Measurements from ENCODE around the gene PALLD. TPM values are rescaled to one million over a fixed set of nuclear protein-coding genes. Genes with fewer than 3 reads are reported as not detected.
A peak's percentile ranks its signal among the peaks of the same experiment; 100 is the strongest.

PALLD gene
- polyA plus RNA-seq, 3 donors: 213 to 223 (median 220) TPM

- DNase-seq (ENCODE audit: low read depth in 3 of 3, low spot score in 2 of 3): no peak
These were observed 57.0 kb downstream of the PALLD start for GRCh38 chr4:168553714-168554370.

DNA sequence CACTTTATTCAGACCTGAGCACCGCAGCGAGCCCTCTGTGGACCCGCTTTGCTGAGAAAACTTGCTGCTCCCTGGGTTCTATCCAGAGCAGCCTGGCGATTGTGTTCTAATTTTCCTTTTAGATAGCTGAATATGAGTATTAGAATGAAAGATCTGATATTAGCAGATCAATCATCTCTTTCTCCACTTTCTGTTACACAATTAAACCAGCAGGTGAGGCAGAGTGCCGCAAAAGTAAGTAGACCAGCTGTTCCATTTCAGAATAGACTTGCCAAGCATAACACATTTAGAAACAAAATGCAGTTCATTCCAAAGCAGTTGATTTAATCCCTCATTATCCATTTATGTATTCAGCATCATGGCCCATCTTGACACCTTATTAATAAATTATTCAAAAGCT lies 58.6 kb downstream of the PALLD start:
- no peak for DNase-seq (ENCODE audit: low read depth in 3 of 3, low spot score in 2 of 3)

DNA sequence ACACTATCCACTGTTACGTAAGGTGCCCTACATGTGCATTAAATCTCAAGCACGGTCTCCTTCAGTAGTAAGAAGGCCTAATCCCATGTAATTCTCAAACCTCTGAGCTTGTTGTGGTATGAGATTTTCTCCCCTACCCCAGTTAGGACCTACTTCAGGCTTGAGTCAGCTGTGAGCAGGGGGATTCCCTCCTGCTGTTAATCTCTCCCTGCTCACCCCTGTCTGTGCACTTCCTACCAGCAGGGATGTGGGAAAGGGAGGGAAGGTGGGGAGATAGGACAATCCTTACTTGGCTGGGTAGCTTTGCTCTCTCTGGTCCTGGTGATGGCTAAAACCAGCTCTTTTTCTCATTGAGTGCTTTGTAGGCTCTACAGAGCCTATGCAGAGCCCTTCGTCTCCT lies 60.8 kb downstream of the PALLD start:
- no peak for DNase-seq (ENCODE audit: low read depth in 3 of 3, low spot score in 2 of 3)

- no peak for DNase-seq (ENCODE audit: low read depth in 3 of 3, low spot score in 2 of 3)
These were observed 61.7 kb downstream of the PALLD start for GRCh38 chr4:168558599-168558998.

DNA sequence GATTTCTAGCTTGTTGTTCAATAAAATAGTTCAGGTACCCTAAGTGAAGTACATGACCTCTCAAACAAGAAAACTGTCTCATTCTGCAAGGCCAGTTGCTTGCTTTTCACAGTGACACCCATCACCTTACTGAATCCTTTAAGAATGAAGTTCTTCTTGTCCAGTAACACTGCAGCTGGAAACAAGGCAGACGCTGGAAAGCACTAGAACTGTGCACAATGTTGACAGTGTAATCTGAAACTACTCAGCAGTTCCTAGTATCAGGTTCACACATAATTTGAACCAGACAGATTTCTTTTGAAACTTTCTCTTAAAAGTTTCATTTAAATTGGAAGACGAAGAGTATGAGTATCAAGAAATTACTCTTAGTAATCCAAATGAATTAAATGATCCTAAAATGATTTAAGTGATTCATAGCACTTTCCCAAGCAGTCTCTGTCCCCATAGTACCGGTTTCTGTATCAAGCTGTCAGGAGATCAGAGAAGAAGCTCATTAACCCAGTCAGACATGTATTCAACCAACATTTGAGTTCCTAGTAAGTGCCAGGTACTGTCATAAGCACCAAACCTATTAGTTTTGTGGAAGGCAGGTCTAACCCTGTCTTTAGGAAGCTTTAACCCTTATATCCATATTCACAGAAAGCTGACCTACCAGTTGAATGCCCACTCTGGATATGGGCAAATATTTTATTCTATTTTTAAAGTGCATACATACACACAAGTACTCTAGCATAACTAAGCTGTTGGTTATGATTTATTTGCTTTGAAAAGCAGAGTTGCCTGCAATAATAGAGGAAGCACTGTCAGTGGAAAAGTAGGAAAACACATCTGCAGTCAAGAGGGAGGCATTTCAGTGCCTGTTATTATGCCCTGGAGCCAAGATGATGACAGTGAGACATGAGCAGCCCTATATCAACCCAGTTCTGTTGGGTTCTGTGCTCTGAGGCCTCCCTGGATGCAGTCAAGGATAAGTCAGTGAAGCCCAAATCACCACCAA lies 63.6 kb downstream of the PALLD start:
- peak in 1 of 3 donors; percentile 21 for DNase-seq (ENCODE audit: low read depth in 3 of 3, low spot score in 2 of 3)

- no peak for DNase-seq (ENCODE audit: low read depth in 3 of 3, low spot score in 2 of 3)
These were observed 65.3 kb downstream of the PALLD start for GRCh38 chr4:168562041-168562571.

GRCh38 chr4:168564023-168564422 lies 67.2 kb downstream of the PALLD start:
- no peak for DNase-seq (ENCODE audit: low read depth in 3 of 3, low spot score in 2 of 3)

DNA sequence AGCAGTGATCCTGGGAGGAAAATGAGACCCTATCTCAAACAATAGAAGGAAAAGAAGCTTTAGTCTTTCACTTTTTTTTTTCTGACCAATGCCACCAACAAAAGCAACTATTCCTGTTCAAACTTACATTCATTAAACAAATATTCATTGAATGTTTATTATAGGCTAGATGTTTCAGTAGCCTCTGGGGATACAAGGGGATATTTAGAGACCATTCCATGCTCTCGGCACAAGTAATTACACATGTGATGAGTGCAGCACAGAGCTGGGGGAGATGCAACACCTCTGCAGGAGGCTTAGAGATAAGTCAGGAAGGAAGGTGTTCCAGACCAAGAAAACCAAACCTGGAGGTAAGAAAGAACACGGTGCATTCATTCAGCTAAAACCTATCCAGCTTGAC lies 68.3 kb downstream of the PALLD start:
- no peak for DNase-seq (ENCODE audit: low read depth in 3 of 3, low spot score in 2 of 3)

- no peak for DNase-seq (ENCODE audit: low read depth in 3 of 3, low spot score in 2 of 3)
These were observed 69.9 kb downstream of the PALLD start for GRCh38 chr4:168566726-168567125.

DNA sequence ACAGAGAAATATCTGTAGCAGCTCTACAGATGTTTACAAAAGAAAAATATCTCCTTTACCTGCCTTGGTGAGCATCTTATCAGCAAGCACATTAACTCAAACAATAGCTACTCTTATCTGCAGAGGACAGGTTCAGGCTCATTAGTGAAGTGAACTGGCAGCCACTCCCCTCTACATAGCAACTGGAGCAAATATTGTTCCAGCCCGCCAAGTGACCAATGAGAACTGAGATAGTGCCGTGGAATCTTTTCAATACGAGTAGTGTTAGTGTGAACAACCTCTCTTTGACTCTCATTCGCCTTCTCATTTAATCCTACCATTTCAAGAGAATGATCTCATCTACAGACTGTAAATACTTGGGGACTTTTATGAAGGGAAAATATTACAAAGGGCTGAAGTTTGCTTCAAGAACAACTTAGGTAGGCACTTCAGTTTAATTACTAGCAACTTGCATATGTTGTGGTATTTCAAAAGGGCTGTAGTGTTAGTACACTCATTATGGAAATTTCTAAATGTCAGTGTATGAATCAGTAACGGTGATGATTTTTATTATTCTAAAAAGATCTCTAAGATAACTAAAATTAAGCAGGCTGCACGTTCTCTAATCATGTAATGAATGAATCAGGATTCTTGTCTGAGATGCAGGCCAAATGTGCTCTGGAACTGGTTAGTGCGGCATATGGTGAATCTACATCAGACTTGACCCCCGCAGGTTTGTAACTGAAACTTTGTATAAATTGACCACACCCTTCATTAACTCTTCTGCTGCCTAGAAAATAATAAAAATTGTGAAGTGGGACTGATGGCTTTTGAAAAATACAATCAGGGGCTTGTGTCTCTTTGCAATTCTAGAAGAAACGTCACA lies 72.4 kb downstream of the PALLD start:
- DNase-seq (ENCODE audit: low read depth in 3 of 3, low spot score in 2 of 3): no peak

- no peak for DNase-seq (ENCODE audit: low read depth in 3 of 3, low spot score in 2 of 3)
These were observed 73.1 kb downstream of the PALLD start for GRCh38 chr4:168569931-168570276.

GRCh38 chr4:168570466-168570865 lies 73.6 kb downstream of the PALLD start:
- DNase-seq (ENCODE audit: low read depth in 3 of 3, low spot score in 2 of 3): no peak

DNA sequence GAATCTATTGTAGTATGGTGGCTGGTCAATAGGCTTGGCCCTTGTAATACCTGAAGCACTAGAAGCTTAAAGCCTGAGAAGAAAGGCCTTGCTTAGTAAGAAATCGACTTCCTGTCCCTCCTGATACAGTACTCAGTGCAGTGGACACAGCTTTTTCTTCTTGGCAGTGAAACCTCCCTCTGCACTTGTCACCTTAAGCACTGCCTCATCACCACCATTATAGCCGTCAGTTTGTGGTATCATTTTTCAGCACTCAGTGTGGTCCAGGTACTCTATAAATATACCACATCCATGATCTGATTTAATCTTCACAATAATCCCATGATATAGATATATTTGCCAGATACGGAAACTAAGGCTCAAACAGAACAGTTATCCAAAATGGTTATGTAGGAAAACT lies 75.2 kb downstream of the PALLD start:
- no peak for DNase-seq (ENCODE audit: low read depth in 3 of 3, low spot score in 2 of 3)

- DNase-seq (ENCODE audit: low read depth in 3 of 3, low spot score in 2 of 3): no peak
These were observed 77.0 kb downstream of the PALLD start for GRCh38 chr4:168573870-168574269.

DNA sequence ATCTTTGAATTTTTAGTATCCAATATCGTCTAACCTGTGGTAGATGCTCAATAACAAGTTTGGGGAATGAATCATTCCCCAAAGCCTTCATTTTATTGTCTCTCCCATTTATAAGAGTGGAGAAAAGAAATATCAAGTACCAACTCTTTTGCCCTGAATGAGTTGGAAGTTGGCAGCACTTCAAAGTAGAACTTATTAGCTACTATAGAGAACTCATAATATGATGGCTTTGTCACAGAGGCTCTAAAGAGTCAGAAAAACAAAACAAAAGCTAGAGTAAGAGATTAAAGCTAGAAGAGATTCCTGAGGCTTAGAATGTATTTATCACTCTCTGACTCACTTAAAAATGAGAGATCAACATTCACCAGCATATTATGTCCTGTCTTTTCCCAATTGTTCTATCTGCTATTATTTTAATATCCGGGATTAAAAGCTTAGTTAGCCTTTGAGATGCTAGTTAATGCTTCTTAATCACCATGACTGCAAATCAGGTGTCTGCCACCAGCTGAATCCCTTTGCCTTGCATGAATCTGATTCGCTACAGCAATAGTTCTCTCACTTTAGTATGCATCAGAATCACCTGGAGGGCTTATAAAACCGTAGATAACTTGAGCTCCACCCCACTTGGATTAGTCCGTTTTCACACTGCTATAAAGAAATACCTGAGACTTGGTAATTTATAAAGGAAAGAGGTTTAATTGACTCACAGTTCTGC lies 77.9 kb downstream of the PALLD start:
- no peak for DNase-seq (ENCODE audit: low read depth in 3 of 3, low spot score in 2 of 3)

DNA sequence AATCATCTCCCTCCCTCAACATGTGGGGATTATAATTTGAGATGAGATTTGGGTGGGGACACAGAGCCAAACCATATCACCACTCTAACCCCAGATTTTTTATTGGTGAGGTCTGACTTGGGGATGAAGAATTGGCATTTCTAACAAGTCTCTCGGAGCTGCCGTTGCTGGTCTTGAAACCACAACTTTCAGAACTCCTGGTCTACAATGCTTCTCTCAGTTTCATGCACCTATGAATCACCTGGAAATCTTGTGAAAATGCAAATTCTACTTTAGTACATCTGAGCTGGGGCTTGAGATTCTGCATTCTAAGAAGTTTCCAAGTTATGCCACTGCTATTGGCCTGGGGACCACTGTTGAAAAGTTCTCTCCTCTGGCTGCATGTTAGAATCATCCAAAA lies 78.6 kb downstream of the PALLD start:
- no peak for DNase-seq (ENCODE audit: low read depth in 3 of 3, low spot score in 2 of 3)

DNA sequence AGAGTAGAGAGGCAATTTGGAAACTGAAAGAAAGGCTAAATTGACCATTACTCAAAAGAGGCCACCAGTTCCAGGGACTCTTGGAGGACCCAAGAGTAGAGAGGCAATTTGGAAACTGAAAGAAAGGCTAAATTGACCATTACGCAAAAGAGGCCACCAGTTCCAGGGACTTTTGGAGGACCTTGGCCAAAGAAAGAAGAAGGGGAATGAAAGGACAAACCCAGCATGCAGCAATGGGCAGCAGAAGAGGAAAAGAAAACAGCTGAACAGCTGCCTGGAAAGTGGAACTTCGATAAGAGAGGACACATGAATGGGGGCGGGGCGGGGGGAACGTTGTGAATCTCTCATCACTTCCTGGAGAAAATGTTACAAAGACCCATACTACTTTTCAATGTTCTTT lies 80.8 kb downstream of the PALLD start:
- DNase-seq (ENCODE audit: low read depth in 3 of 3, low spot score in 2 of 3): no peak

DNA sequence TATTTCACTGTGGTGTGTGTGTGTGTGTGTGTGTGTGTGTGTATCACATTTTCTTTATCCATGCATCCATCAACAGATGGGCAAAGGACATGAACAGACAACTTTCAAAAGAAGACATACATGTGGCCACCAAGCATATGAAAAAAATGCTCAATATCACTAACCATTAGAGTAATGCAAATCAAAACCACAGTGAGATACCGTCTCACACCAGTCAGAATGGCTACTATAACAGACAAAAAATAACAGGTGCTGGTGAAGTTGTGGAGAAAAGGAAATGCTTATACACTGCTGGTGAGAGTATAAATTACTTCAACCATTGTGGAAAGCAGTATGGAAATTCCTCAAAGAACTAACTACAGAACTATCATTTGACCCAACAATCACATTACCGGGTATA lies 83.4 kb downstream of the PALLD start:
- DNase-seq (ENCODE audit: low read depth in 3 of 3, low spot score in 2 of 3): no peak

DNA sequence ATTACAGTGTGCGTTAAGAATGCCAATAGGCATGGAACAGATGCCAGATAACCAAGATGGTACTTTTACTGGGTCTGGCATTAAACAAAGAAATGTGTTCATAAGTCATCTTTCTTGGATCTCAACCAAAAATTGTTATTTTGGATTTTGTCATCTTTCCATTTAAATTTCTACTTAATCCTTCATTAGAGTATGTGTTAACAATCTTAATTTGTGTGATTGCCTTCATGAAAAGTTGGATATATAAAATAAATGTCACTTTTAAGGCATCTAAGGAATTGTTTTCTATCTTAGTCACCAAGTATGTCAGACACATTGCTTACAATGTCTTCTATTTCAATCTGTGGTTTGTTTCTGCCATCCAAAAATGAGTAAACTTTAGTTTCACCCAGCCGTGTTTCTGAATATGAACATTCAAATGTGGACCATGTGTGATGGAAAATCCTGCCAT lies 87.5 kb downstream of the PALLD start:
- no peak for DNase-seq (ENCODE audit: low read depth in 3 of 3, low spot score in 2 of 3)

Data from right renal cortex interstitium (tissue), 3 donors.